Ovary (tissue), 3 donors: ENCODE results near the gene HOXA6.

Source experiments
- CTCF ChIP-seq, 3 donors: fragments of 450-650 bp in 2 of 3; fragments of 200-600 bp in 1 of 3; IDR thresholded peaks; one replicate each; pipeline versions ENCODE4 v1.5.1 to v1.8.0; 2016 to 2022; ENCODE audit warnings: antibody characterized with exemption in 3 of 3, mild to moderate bottlenecking in 1 of 3
- EP300 ChIP-seq: sonication (generic); formaldehyde crosslinking; IDR thresholded peaks from one replicate; pipeline ENCODE4 v1.6.1; 2017; ENCODE audit warnings: antibody characterized with exemption
- POLR2A ChIP-seq: fragments of 450-650 bp; IDR thresholded peaks from one replicate; pipeline ENCODE4 v1.6.1; 2017; ENCODE audit warnings: antibody characterized with exemption, mild to moderate bottlenecking, moderate library complexity
- donor health status: DM: no; HTN: no; CAD: no.

GRCh38 chr7:27123007-27123476 is 24.5 kb downstream of the HOXA6 start:
- TF ChIP-seq CTCF (IDR thresholded peaks at IDR 0.05) (no peak), POLR2A (no peak), EP300 (no peak)
